ENCODE measurements around the gene SLC25A14. TPM values are rescaled to one million over a fixed set of nuclear protein-coding genes. Genes with fewer than 3 reads are reported as not detected.

SLC25A14 gene
- total and polyA plus RNA-seq, 2 experiments from 2014 or later: 8.3 to 14.9 TPM

- ATAC-seq (no peak), DNase-seq (ENCODE audit: low spot score) (no peak)
- H4K20me1 ChIP-seq (replicated peaks; ENCODE audit: insufficient read depth): no peaks in the 10 kb centered on the region
- no peaks in the 10 kb centered on the region for H3K9me2 ChIP-seq (ENCODE audit: insufficient read depth)
- Mint-ChIP-seq H3K4me3 (no peak overlapping the region), H3K27ac (no peak overlapping the region), H3K9me3 (no peaks in the 10 kb centered on the region), H3K36me3 (ENCODE audit: low read depth) (peaks cover 6% of the 10 kb centered on the region; the same call in 1 of the 3 replicates), H3K27me3 (ENCODE audit: insufficient read depth, low read depth, poor library complexity) (no peaks in the 10 kb centered on the region), H3K4me1 (peaks cover 16% of the 10 kb centered on the region)
- H3K4me3 ChIP-seq: no peak overlapping the region
- H2AFZ ChIP-seq: no peak overlapping the region
- H3F3A ChIP-seq (replicated peaks; ENCODE audit: low read depth): no peaks in the 10 kb centered on the region
- TF ChIP-seq CTCF (conservative IDR thresholded peaks at IDR 0.05; ENCODE audit: low read depth in 2 of 2) (no peak), ETS1 (IDR thresholded peaks at IDR 0.05) (no peak), ZNF331 (CRISPR knock-in tag; IDR thresholded peaks at IDR 0.05; ENCODE audit: low read depth) (no peak), EZH2phosphoT487 (IDR thresholded peaks at IDR 0.05; ENCODE audit: unreplicated experiment) (no peak), ZNF114 (CRISPR knock-in tag; IDR thresholded peaks at IDR 0.05) (no peak), POLR2AphosphoS5 (IDR thresholded peaks at IDR 0.05; ENCODE audit: low read depth) (no peak), STAT1 (IDR thresholded peaks at IDR 0.05; ENCODE audit: unreplicated experiment) (no peak), ZNF462 (CRISPR knock-in tag; IDR thresholded peaks at IDR 0.05) (no peak)
- H3K27me3 ChIP-seq (ENCODE audit: insufficient read depth): no peaks in the 10 kb centered on the region
- H3K4me2 ChIP-seq: no peak overlapping the region
- H3K4me1 ChIP-seq (ENCODE audit: insufficient read depth): peaks cover 8% of the 10 kb centered on the region; the same call in 1 of the 2 replicates
- H3K36me3 ChIP-seq (ENCODE audit: insufficient read depth): no peaks in the 10 kb centered on the region
- no peak overlapping the region for H3K27ac ChIP-seq (ENCODE audit: low read depth)
- no peaks in the 10 kb centered on the region for H3K79me2 ChIP-seq (replicated peaks; ENCODE audit: insufficient read depth)
Measured at GRCh38 chrX:130418740-130419139, 79.0 kb downstream of the SLC25A14 start.

Data from GM23338 (cell line).